NB4 (cell line): ENCODE results near the gene RASA3.

Experiments
- CTCF ChIP-seq: IDR thresholded peaks from one replicate; pipeline ENCODE4 v1.5.1; 2012; ENCODE audit warnings: low read depth, low read length
- MAX ChIP-seq: IDR thresholded peaks from 2 replicates; pipeline ENCODE4 v1.6.1; 2011; ENCODE audit warnings: low read depth, low read length
- POLR2A ChIP-seq: IDR thresholded peaks from 2 replicates; pipeline ENCODE4 v1.6.1; 2011; ENCODE audit warnings: mild to moderate bottlenecking; ENCODE audit not compliant: insufficient read length; ENCODE audit errors: extremely low read depth

- no peak for TF ChIP-seq CTCF
- TF ChIP-seq POLR2A = no peak
- no peak for TF ChIP-seq MAX
These were observed 140.7 kb downstream of the RASA3 start for GRCh38 chr13:113991676-113992179.
